H1 (cell line): Measurements from ENCODE around the gene RAB1A. TPM values are rescaled to one million over a fixed set of nuclear protein-coding genes. Genes with fewer than 3 reads are reported as not detected.

ENCODE experiments used
- CTCF ChIA-PET: fragments of 300-600 bp; sonication (Branson Sonifier 250); formaldehyde crosslinking; loops from one replicate; lab custom pipeline; 2021; ENCODE audit not compliant: partially characterized antibody; lab: Charles Lee
- POLR2A ChIA-PET: fragments of 300-600 bp; sonication (Branson Sonifier 250); formaldehyde crosslinking; loops from one replicate; lab custom pipeline; 2021; ENCODE audit warnings: inconsistent platforms; ENCODE audit not compliant: partially characterized antibody; lab: Charles Lee
- DNase-seq, 2 experiments: peaks; one replicate each; pipeline versions ENCODE4 v3.0.0 to v3.0.0-alpha.2; 2010 to 2022; ENCODE audit warnings: low spot score in 2 of 2, low read depth in 1 of 2, mixed read lengths in 1 of 2
- FAIRE-seq: peaks from 2 replicates; lab custom pipeline; 2011; peaks lifted over from hg19 to GRCh38; lab: Jason Lieb, UNC
- H2AFZ ChIP-seq: 2 replicates; pipeline ENCODE4 v1.8.1; 2012; ENCODE audit warnings: low read length, inconsistent platforms
- H2AK5ac ChIP-seq: 2 replicates; pipeline ENCODE4 v1.6.1; 2013; ENCODE audit warnings: low read depth, low read length
- H2BK120ac ChIP-seq: replicated peaks from 2 replicates; pipeline ENCODE3; 2013; ENCODE audit warnings: low read depth, low read length, inconsistent platforms
- H2BK12ac ChIP-seq: 2 replicates; pipeline ENCODE4 v1.6.1; 2013; ENCODE audit warnings: low read depth, low read length
- H2BK15ac ChIP-seq: 2 replicates; pipeline ENCODE4 v1.6.1; 2013; ENCODE audit warnings: low read length
- H2BK20ac ChIP-seq: 2 replicates; pipeline ENCODE4 v1.6.1; 2013; ENCODE audit warnings: low read length
- H2BK5ac ChIP-seq: 2 replicates; pipeline ENCODE4 v1.6.1; 2013; ENCODE audit warnings: low read depth, low read length
- H3K14ac ChIP-seq: 2 replicates; pipeline ENCODE4 v1.6.1; 2013; ENCODE audit warnings: inconsistent platforms; ENCODE audit not compliant: insufficient read length
- H3K18ac ChIP-seq: 2 replicates; pipeline ENCODE4 v1.6.1; 2013; ENCODE audit warnings: low read length; ENCODE audit errors: extremely low read depth
- H3K23ac ChIP-seq: 2 replicates; pipeline ENCODE4 v1.6.1; 2013; ENCODE audit warnings: inconsistent platforms; ENCODE audit not compliant: insufficient read length
- H3K23me2 ChIP-seq: 2 replicates; pipeline ENCODE4 v1.6.1; 2013; ENCODE audit warnings: low read depth, low read length
- H3K27ac ChIP-seq: 2 replicates; pipeline ENCODE4 v1.6.1; 2011; ENCODE audit warnings: low read depth, low read length, inconsistent platforms
- H3K27me3 ChIP-seq, 4 experiments: replicated peaks in 1 of 4; 1 replicate in 1 of 4; 2 replicates in 3 of 4; pipeline versions ENCODE4 v1.6.1 to v1.8.1; 2011 to 2013; ENCODE audit warnings: low read length in 3 of 4, mild to moderate bottlenecking in 3 of 4, inconsistent platforms in 2 of 4, mixed read lengths in 2 of 4, moderate library complexity in 1 of 4; ENCODE audit not compliant: control insufficient read depth in 3 of 4, insufficient read depth in 3 of 4; ENCODE audit errors: extremely low read depth in 1 of 4
- H3K36me3 ChIP-seq, 4 experiments: 2 replicates each; pipeline versions ENCODE4 v1.6.1 to v1.8.1; 2011 to 2013; ENCODE audit warnings: mild to moderate bottlenecking in 4 of 4, low read length in 3 of 4, moderate library complexity in 2 of 4, control low read depth in 1 of 4, inconsistent platforms in 1 of 4; ENCODE audit not compliant: insufficient read depth in 4 of 4, control insufficient read depth in 2 of 4
- H3K4ac ChIP-seq: replicated peaks from 2 replicates; pipeline ENCODE3; 2013; ENCODE audit warnings: low read length, low read depth, mixed read lengths, inconsistent platforms; ENCODE audit not compliant: insufficient read length
- H3K4me1 ChIP-seq, 4 experiments: replicated peaks in 1 of 4; 1 replicate in 1 of 4; 2 replicates in 3 of 4; pipeline versions ENCODE4 v1.6.1 to v1.8.1; 2011 to 2013; ENCODE audit warnings: low read length in 3 of 4, inconsistent platforms in 2 of 4, mixed read lengths in 1 of 4; ENCODE audit not compliant: insufficient read depth in 4 of 4, control insufficient read depth in 3 of 4
- H3K4me2 ChIP-seq, 2 experiments: 2 replicates each; pipeline versions ENCODE4 v1.6.1 to v1.8.1; 2011 to 2013; ENCODE audit warnings: low read depth in 2 of 2, low read length in 2 of 2, control low read depth in 1 of 2, inconsistent platforms in 1 of 2, mild to moderate bottlenecking in 1 of 2; ENCODE audit not compliant: insufficient read depth in 1 of 2
- H3K4me3 ChIP-seq, 4 experiments: fragments of 200-600, 300-600 bp in 1 of 4; sonication (generic), shearing (Covaris generic), sonication (Bioruptor Twin) in 1 of 4; 2 replicates each; pipeline versions ENCODE4 v1.5.1 to v1.8.1; 2011 to 2016; ENCODE audit warnings: low read length in 4 of 4, low read depth in 3 of 4, control low read depth in 2 of 4, inconsistent platforms in 2 of 4, mild to moderate bottlenecking in 2 of 4, mixed read lengths in 1 of 4, moderate library complexity in 1 of 4; ENCODE audit not compliant: insufficient read depth in 2 of 4; ENCODE audit errors: extremely low read depth in 1 of 4
- H3K56ac ChIP-seq: replicated peaks from 2 replicates; pipeline ENCODE3; 2013; ENCODE audit warnings: low read depth, mild to moderate bottlenecking, mixed read lengths, low read length, inconsistent platforms; ENCODE audit not compliant: insufficient read length
- H3K79me1 ChIP-seq: 2 replicates; pipeline ENCODE4 v1.6.1; 2013; ENCODE audit warnings: low read depth, low read length, control low read depth
- H3K79me2 ChIP-seq, 2 experiments: 2 replicates each; pipeline versions ENCODE4 v1.6.1 to v1.8.1; 2012 to 2013; ENCODE audit warnings: low read length in 2 of 2, mild to moderate bottlenecking in 2 of 2, inconsistent platforms in 1 of 2; ENCODE audit not compliant: insufficient read depth in 2 of 2, control insufficient read depth in 1 of 2
- H3K9ac ChIP-seq, 4 experiments: replicated peaks in 1 of 4; 1 replicate in 1 of 4; 2 replicates in 3 of 4; pipeline versions ENCODE4 v1.6.1 to v1.8.1; 2011 to 2013; ENCODE audit warnings: low read depth in 3 of 4, low read length in 3 of 4, control low read depth in 2 of 4, mild to moderate bottlenecking in 2 of 4, moderate library complexity in 2 of 4, inconsistent platforms in 1 of 4; ENCODE audit errors: extremely low read depth in 1 of 4
- H3K9me3 ChIP-seq, 2 experiments: 2 replicates each; pipeline versions ENCODE4 v1.6.1 to v1.8.1; 2012 to 2013; ENCODE audit warnings: mild to moderate bottlenecking in 2 of 2, moderate library complexity in 2 of 2, control low read depth in 1 of 2, inconsistent platforms in 1 of 2, low read depth in 1 of 2, low read length in 1 of 2, mixed read lengths in 1 of 2; ENCODE audit not compliant: insufficient read depth in 2 of 2
- H4K20me1 ChIP-seq, 2 experiments: replicated peaks in 1 of 2; 2 replicates each; pipeline versions ENCODE3 to v1.8.1; 2011 to 2013; ENCODE audit warnings: inconsistent platforms in 2 of 2, low read length in 2 of 2, mild to moderate bottlenecking in 1 of 2; ENCODE audit not compliant: insufficient read depth in 2 of 2, control insufficient read depth in 1 of 2
- H4K5ac ChIP-seq: 2 replicates; pipeline ENCODE4 v1.6.1; 2013; ENCODE audit warnings: low read length, low read depth, mixed read lengths, inconsistent platforms; ENCODE audit not compliant: insufficient read length
- H4K8ac ChIP-seq: 2 replicates; pipeline ENCODE4 v1.8.0; 2013; ENCODE audit warnings: mild to moderate bottlenecking, moderate library complexity, low read length, inconsistent platforms; ENCODE audit not compliant: insufficient read depth; ENCODE audit errors: extremely low read depth
- H4K91ac ChIP-seq: replicated peaks from 2 replicates; pipeline ENCODE3; 2013; ENCODE audit warnings: low read length, mixed read lengths, inconsistent platforms; ENCODE audit not compliant: insufficient read length
- EGR1 ChIP-seq: IDR thresholded peaks from 2 replicates; pipeline ENCODE4 v1.6.1; 2011; ENCODE audit warnings: low read depth, low read length, borderline replicate concordance
- GABPA ChIP-seq: IDR thresholded peaks from 2 replicates; pipeline ENCODE4 v1.6.1; 2011; ENCODE audit warnings: mild to moderate bottlenecking, low read length, moderate library complexity, borderline replicate concordance; ENCODE audit not compliant: insufficient read depth
- KDM1A ChIP-seq: fragments of 200-600, 300-600 bp; sonication (generic); IDR thresholded peaks from 2 replicates; pipeline ENCODE4 v1.7.1; 2016; ENCODE audit warnings: mild to moderate bottlenecking, low read length, borderline replicate concordance
- PHF8 ChIP-seq: fragments of 200-600 bp; sonication (generic); conservative IDR thresholded peaks from 2 replicates; pipeline ENCODE4 v1.7.1; 2012; ENCODE audit warnings: low read depth, mild to moderate bottlenecking, inconsistent platforms, low read length, moderate library complexity
- POLR2A ChIP-seq, 2 experiments: IDR thresholded peaks; 1 replicate in 1 of 2; 2 replicates in 1 of 2; pipeline ENCODE4 v1.6.1; 2011; ENCODE audit warnings: low read depth in 2 of 2, low read length in 2 of 2, mild to moderate bottlenecking in 2 of 2; ENCODE audit errors: control extremely low read depth in 1 of 2
- RNF2 ChIP-seq: fragments of 200-900, 300-1000 bp; sonication (generic); IDR thresholded peaks from 2 replicates; pipeline ENCODE4 v1.7.1; 2016; ENCODE audit warnings: borderline replicate concordance, low read depth, mild to moderate bottlenecking, antibody characterized with exemption, low read length; ENCODE audit not compliant: poor library complexity, severe bottlenecking; ENCODE audit errors: missing control alignments
- ZNF274 ChIP-seq: IDR thresholded peaks from 2 replicates; pipeline ENCODE4 v1.7.0; 2012; ENCODE audit warnings: low read length, borderline replicate concordance; ENCODE audit errors: extremely low read depth
- WGBS, 2 experiments: shearing (Covaris generic) in 1 of 2; methylation state at CpG; one replicate each; pipeline versions ENCODE4 v1.1.6 to v1.1.7; 2013 to 2015; ENCODE audit warnings: low lambda C conversion rate in 2 of 2, mixed read lengths in 2 of 2, inconsistent platforms in 1 of 2, low coverage in 1 of 2, missing lambda C conversion rate in 1 of 2; ENCODE audit not compliant: insufficient replicate concordance in 2 of 2, insufficient coverage in 1 of 2, insufficient read length in 1 of 2; ENCODE audit errors: extremely low coverage in 1 of 2, missing lambda C conversion rate in 1 of 2; 5-methylcytosine and 5-hydroxymethylcytosine counted together
- polyA plus RNA-seq, 7 experiments: library from polyadenylated mRNA; depleted of rRNA in 3 of 7; stranded (reverse) in 5 of 7; unstranded in 2 of 7; fragments of >200 nt in 5 of 7; fragments of 200-250 nt in 2 of 7; gene quantifications; 1 replicate in 5 of 7; 2 replicates in 1 of 7; 4 replicates in 1 of 7; pipeline versions ENCODE4 v1.2.1 to v1.2.3, GENCODE V29; 2011 to 2013; ENCODE audit warnings: missing spikeins in 2 of 7, mixed read lengths in 2 of 7
- total RNA-seq: library from RNA; stranded (reverse); fragmentation: NEBNext Ultra II Directional; extraction: Animal tissue kit (Norgen Biotek cat#: 25700); gene quantifications from 2 replicates; pipeline ENCODE4 v1.2.1, GENCODE V29; 2021
- TF ChIP-seq, protein P1 (sequence below), 3 experiments: IDR thresholded peaks; 1 replicate in 2 of 3; 2 replicates in 1 of 3; pipeline versions ENCODE4 v1.5.1 to v1.6.1; 2011; ENCODE audit warnings: low read length in 3 of 3, mild to moderate bottlenecking in 3 of 3, inconsistent platforms in 2 of 3, low read depth in 1 of 3, moderate library complexity in 1 of 3; ENCODE audit not compliant: insufficient read depth in 1 of 3; ENCODE audit errors: control extremely low read depth in 1 of 3
- TF ChIP-seq, protein P2 (sequence below): IDR thresholded peaks from 2 replicates; pipeline ENCODE4 v1.6.1; 2011; ENCODE audit warnings: low read length, improper control_type of control experiment

Gene RAB1A
- total and polyA plus RNA-seq, 2 of the 8 experiments (the other 6 are each of a cell fraction or from before 2014, with no cell fraction given) = 77.9 to 120 TPM

DNA sequence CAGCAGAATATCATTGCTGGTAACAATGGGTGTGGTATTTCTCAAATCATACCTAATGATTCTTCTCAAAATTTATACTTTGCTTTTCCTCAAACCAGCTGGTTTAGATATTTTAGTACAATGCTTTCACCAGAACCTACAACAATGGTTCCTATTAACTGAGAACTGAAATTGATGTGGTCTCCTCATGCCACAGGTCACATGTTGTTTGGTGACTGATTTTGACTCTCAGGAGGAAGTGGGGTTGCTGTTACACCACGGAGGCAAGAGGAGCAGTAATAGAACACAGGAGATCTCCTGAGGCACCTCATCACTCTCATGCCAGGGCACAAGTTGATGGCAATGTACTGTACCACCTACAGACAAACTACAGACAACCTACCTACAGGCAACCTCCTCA lies 76.7 kb downstream of the RAB1A start:
- DNase-seq (no peak), FAIRE-seq (no peak)
- no peak overlapping the region for H3K27ac ChIP-seq
- H4K91ac ChIP-seq = no peak overlapping the region
- H3K9me3 ChIP-seq = peaks cover 2 to 4% of the 10 kb centered on the region in 2 experiments
- H2AFZ ChIP-seq = no peak overlapping the region
- H2BK20ac ChIP-seq = no peak overlapping the region
- H4K8ac ChIP-seq = no peak overlapping the region
- H2AK5ac ChIP-seq = 0 out of 2 replicates have a peak overlapping the region, but pooled peaks have one; percentile 6
- H3K18ac ChIP-seq = no peak overlapping the region
- no peak overlapping the region for H4K5ac ChIP-seq
- H3K23me2 ChIP-seq = peaks cover 9% of the 10 kb centered on the region
- no peak overlapping the region for H3K9ac ChIP-seq
- H3K79me2 ChIP-seq = peaks cover 4 to 15% of the 10 kb centered on the region in 2 experiments; a peak in 3 of 4 replicates
- no peak overlapping the region for H3K14ac ChIP-seq
- no peak overlapping the region for H3K4me2 ChIP-seq
- no peak overlapping the region for H2BK5ac ChIP-seq
- no peak overlapping the region for H2BK120ac ChIP-seq
- 62% methylated on average over 1 of the region's 1 CpG; no CpG with 5 or more reads in 1 of the 2 experiments for WGBS, 2 experiments
- CTCF ChIA-PET = no interaction called here
- no peak overlapping the region for H3K56ac ChIP-seq
- peaks cover 8% of the 10 kb centered on the region; the same call in 1 of the 2 replicates for H3K79me1 ChIP-seq
- peaks cover 0 to 3% (median 1%) of the 10 kb centered on the region in 4 experiments; a peak in 1 of 7 replicates for H3K27me3 ChIP-seq
- POLR2A ChIA-PET = interaction anchor here (2.3 to 8.1 kb wide), 2 partner anchors 7 to 16 kb away, joined by 4 to 84 read pairs; no protein-coding TSS in a partner anchor
- no peaks in the 10 kb centered on the region; a peak in 2 of 8 replicates for H3K36me3 ChIP-seq
- H3K23ac ChIP-seq = no peak overlapping the region
- peaks cover 0 to 10% (median 3%) of the 10 kb centered on the region in 4 experiments; a peak in 4 of 7 replicates for H3K4me1 ChIP-seq
- H2BK15ac ChIP-seq = no peak overlapping the region
- 0 out of 2 replicates have a peak overlapping the region, but pooled peaks have one; percentile 12 for H2BK12ac ChIP-seq
- no peak overlapping the region for H3K4ac ChIP-seq
- H3K4me3 ChIP-seq = no peak overlapping the region
- H4K20me1 ChIP-seq = no peaks in the 10 kb centered on the region
- TF ChIP-seq, protein P1, sequence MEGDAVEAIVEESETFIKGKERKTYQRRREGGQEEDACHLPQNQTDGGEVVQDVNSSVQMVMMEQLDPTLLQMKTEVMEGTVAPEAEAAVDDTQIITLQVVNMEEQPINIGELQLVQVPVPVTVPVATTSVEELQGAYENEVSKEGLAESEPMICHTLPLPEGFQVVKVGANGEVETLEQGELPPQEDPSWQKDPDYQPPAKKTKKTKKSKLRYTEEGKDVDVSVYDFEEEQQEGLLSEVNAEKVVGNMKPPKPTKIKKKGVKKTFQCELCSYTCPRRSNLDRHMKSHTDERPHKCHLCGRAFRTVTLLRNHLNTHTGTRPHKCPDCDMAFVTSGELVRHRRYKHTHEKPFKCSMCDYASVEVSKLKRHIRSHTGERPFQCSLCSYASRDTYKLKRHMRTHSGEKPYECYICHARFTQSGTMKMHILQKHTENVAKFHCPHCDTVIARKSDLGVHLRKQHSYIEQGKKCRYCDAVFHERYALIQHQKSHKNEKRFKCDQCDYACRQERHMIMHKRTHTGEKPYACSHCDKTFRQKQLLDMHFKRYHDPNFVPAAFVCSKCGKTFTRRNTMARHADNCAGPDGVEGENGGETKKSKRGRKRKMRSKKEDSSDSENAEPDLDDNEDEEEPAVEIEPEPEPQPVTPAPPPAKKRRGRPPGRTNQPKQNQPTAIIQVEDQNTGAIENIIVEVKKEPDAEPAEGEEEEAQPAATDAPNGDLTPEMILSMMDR (IDR thresholded peaks at IDR 0.05; ENCODE audit: control extremely low read depth in 1 of 3, insufficient read depth in 1 of 3, low read depth in 1 of 3, low read length in 3 of 3) = no peak
- TF ChIP-seq RNF2 (no peak), ZNF274 (no peak), EGR1 (no peak), PHF8 (no peak), POLR2A (IDR thresholded peaks at IDR 0.05; ENCODE audit: control extremely low read depth in 1 of 2, low read depth in 2 of 2, low read length in 2 of 2) (no peak), GABPA (no peak), KDM1A (no peak)
- TF ChIP-seq, protein P2, sequence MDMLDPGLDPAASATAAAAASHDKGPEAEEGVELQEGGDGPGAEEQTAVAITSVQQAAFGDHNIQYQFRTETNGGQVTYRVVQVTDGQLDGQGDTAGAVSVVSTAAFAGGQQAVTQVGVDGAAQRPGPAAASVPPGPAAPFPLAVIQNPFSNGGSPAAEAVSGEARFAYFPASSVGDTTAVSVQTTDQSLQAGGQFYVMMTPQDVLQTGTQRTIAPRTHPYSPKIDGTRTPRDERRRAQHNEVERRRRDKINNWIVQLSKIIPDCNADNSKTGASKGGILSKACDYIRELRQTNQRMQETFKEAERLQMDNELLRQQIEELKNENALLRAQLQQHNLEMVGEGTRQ = no peak
